BJ (cell line): ENCODE results near the gene KEL. TPM values are rescaled to one million over a fixed set of nuclear protein-coding genes. Genes with fewer than 3 reads are reported as not detected.

ENCODE experiments used
- CTCF ChIA-PET: fragments of 350-600 bp; formaldehyde crosslinking; extraction: SDS; loops from one replicate; lab custom pipeline; 2021; ENCODE audit warnings: antibody characterized with exemption, inconsistent platforms; lab: Yijun Ruan, JAX
- POLR2A ChIA-PET: fragments of 300-600 bp; sonication (Branson Sonifier 250); formaldehyde crosslinking; extraction: SDS; loops from one replicate; lab custom pipeline; 2021; ENCODE audit warnings: antibody characterized with exemption; lab: Charles Lee
- DNase-seq: peaks from one replicate; pipeline ENCODE4 v3.0.0-alpha.2; 2011; ENCODE audit warnings: low read depth
- H3K27me3 ChIP-seq: 2 replicates; pipeline ENCODE4 v1.6.0; 2011; ENCODE audit warnings: low read length; ENCODE audit not compliant: control insufficient read depth, insufficient read depth
- H3K36me3 ChIP-seq: 2 replicates; pipeline ENCODE4 v1.5.1; 2011; ENCODE audit warnings: low read length; ENCODE audit not compliant: control insufficient read depth, insufficient read depth
- H3K4me3 ChIP-seq: 2 replicates; pipeline ENCODE4 v1.5.1; 2011; ENCODE audit warnings: low read depth, mild to moderate bottlenecking, control low read depth, low read length
- polyA plus RNA-seq: library from polyadenylated mRNA; depleted of rRNA; stranded (reverse); fragments of >200 nt; gene quantifications from 2 replicates; pipeline ENCODE4 v1.2.3, GENCODE V29; 2011
- TF ChIP-seq, protein P1 (sequence below): IDR thresholded peaks from 2 replicates; pipeline ENCODE4 v1.5.1; 2011; ENCODE audit warnings: low read depth, mild to moderate bottlenecking, control low read depth, inconsistent platforms, low read length, moderate library complexity; ENCODE audit not compliant: insufficient read depth

Gene KEL
- polyA plus RNA-seq, 1 experiment: 0.31 TPM

- no peak for DNase-seq
- no peaks in the 10 kb centered on the region; the same call in none of the 2 replicates for H3K27me3 ChIP-seq
- TF ChIP-seq, protein P1, sequence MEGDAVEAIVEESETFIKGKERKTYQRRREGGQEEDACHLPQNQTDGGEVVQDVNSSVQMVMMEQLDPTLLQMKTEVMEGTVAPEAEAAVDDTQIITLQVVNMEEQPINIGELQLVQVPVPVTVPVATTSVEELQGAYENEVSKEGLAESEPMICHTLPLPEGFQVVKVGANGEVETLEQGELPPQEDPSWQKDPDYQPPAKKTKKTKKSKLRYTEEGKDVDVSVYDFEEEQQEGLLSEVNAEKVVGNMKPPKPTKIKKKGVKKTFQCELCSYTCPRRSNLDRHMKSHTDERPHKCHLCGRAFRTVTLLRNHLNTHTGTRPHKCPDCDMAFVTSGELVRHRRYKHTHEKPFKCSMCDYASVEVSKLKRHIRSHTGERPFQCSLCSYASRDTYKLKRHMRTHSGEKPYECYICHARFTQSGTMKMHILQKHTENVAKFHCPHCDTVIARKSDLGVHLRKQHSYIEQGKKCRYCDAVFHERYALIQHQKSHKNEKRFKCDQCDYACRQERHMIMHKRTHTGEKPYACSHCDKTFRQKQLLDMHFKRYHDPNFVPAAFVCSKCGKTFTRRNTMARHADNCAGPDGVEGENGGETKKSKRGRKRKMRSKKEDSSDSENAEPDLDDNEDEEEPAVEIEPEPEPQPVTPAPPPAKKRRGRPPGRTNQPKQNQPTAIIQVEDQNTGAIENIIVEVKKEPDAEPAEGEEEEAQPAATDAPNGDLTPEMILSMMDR: no peak
- CTCF ChIA-PET: no interaction called here
- no peak overlapping the region for H3K4me3 ChIP-seq
- POLR2A ChIA-PET: no interaction called here
- no peaks in the 10 kb centered on the region for H3K36me3 ChIP-seq
Measured at GRCh38 chr7:142942746-142943145, 19.4 kb downstream of the KEL start.

DNA sequence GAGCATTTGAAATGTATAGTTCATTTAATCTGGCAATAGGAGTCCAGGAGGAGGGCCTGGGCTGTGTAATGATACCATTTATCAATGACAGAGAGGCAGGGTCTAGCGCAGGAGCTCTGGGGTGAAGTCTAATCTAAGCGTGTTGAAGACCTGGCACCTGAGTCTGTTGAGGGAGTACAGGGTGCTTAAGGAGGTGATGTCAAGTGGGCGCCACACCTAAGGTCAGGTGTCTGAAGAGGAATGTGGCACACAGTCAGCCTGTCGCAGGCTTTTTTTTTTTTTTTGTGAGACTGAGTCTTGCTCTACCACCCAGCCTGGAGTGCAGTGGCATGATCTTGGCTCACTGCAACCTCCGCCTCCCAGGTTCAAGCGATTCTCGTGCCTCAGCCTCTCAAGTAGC lies 20.6 kb downstream of the KEL start:
- CTCF ChIA-PET: no interaction called here
- Histone ChIP-seq H3K4me3 (no peak overlapping the region), H3K27me3 (no peaks in the 10 kb centered on the region; the same call in none of the 2 replicates), H3K36me3 (no peaks in the 10 kb centered on the region)
- DNase-seq: no peak
- TF ChIP-seq, protein P1: no peak
- POLR2A ChIA-PET: no interaction called here

DNA sequence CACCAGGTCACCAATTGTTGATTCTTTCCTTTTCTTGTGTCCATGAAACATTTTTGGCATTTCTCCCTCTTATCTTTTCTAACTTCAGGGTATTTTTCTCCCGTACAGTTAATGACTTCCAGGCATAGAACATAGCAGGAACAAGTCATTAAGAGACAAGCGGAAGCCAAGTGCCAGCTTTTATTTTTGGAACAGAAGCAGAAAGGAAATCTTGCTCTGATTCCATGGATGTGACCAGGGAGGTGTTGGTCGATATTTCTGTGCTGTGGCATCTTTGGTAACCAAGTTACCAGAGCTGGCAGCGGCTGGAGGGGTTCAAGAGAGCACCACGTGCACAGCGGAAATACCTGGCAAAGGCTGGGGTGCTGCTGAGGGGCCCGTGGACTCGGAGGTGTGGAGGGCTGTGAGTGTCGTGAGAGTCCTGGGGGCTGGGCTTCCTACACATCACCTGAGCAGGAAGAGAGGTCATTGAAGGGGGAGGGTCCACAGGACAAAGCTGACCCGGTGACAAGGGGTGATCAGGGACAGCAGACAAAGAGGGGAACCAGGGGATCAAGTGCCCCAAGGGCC lies 21.1 kb downstream of the KEL start:
- Histone ChIP-seq H3K4me3 (no peak overlapping the region), H3K36me3 (no peaks in the 10 kb centered on the region), H3K27me3 (no peaks in the 10 kb centered on the region; the same call in none of the 2 replicates)
- POLR2A ChIA-PET: no interaction called here
- TF ChIP-seq, protein P1: no peak
- CTCF ChIA-PET: no interaction called here
- DNase-seq: no peak

GRCh38 chr7:142939226-142939910 lies 22.8 kb downstream of the KEL start, which contains the start of gene LLCFC1:
TSS of gene LLCFC1 (plus strand) at chr7:142939484. CDS start at chr7:142939622, 138 bp downstream.
- POLR2A ChIA-PET: no interaction called here
- no peak for DNase-seq
- Histone ChIP-seq H3K27me3 (no peaks in the 10 kb centered on the region; the same call in 1 of the 2 replicates), H3K36me3 (no peaks in the 10 kb centered on the region), H3K4me3 (no peak within 1 kb of the TSS)
- CTCF ChIA-PET: no interaction called here
- TF ChIP-seq, protein P1: no peak

- no peak overlapping the region for H3K4me3 ChIP-seq
- CTCF ChIA-PET: no interaction called here
- H3K36me3 ChIP-seq: no peaks in the 10 kb centered on the region
- POLR2A ChIA-PET: no interaction called here
- DNase-seq: no peak
- TF ChIP-seq, protein P1: no peak
- H3K27me3 ChIP-seq: no peaks in the 10 kb centered on the region; the same call in 1 of the 2 replicates
Measured at GRCh38 chr7:142938611-142939010, 23.6 kb downstream of the KEL start.
